OCI-LY3 (cell line): ENCODE results near the gene AUTS2.

ENCODE experiments used
- CTCF ChIP-seq: fragments of 200-600, 300-600 bp; sonication (generic); IDR thresholded peaks from 2 replicates; pipeline ENCODE4 v1.5.1; 2014; ENCODE audit warnings: antibody characterized with exemption, low read length, low read depth
- EZH2phosphoT487 ChIP-seq: fragments of 200-600 bp; shearing (Covaris generic); IDR thresholded peaks from 2 replicates; pipeline ENCODE4 v1.6.1; 2018; ENCODE audit warnings: antibody characterized with exemption, mixed run types, low read depth

GRCh38 chr7:70414368-70414767 lies 816.1 kb downstream of the AUTS2 start:
- no peak for TF ChIP-seq CTCF
- TF ChIP-seq EZH2phosphoT487, result no peak
